ENCODE measurements around the gene C3AR1. TPM values are rescaled to one million over a fixed set of nuclear protein-coding genes. Genes with fewer than 3 reads are reported as not detected.
A peak's percentile ranks its signal among the peaks of the same experiment; 100 is the strongest.
"Not testable (repeated sequence)": the region's sequence is repeated elsewhere in the genome, so short reads cannot be mapped to it uniquely, and the experiment has no call there.

C3AR1 gene
- total RNA-seq, 1 experiment from 2014 or later: not detected

- no peaks in the 10 kb centered on the region for H3K9me3 ChIP-seq
- DNase-seq: no peak
- H3K4me3 ChIP-seq: no peak overlapping the region
- H3K27me3 ChIP-seq: no peaks in the 10 kb centered on the region
- H3K36me3 ChIP-seq: no peaks in the 10 kb centered on the region
Measured at GRCh38 chr12:8076366-8076765, 10.2 kb upstream of the C3AR1 start.

- Histone ChIP-seq H3K36me3 (no peaks in the 10 kb centered on the region), H3K27me3 (no peaks in the 10 kb centered on the region), H3K4me3 (no peak overlapping the region), H3K9me3 (no peaks in the 10 kb centered on the region)
- no peak for DNase-seq
Measured at GRCh38 chr12:8075935-8076334, 9.8 kb upstream of the C3AR1 start.

GRCh38 chr12:8071820-8072219, 5.7 kb upstream of the C3AR1 start:
- H3K4me3 ChIP-seq, DNase-seq, H3K9me3 ChIP-seq, H3K36me3 ChIP-seq, H3K27me3 ChIP-seq: not testable (repeated sequence)

GRCh38 chr12:8069582-8069981, 3.4 kb upstream of the C3AR1 start:
- no peak overlapping the region for H3K4me3 ChIP-seq
- no peaks in the 10 kb centered on the region for H3K36me3 ChIP-seq
- no peaks in the 10 kb centered on the region for H3K27me3 ChIP-seq
- no peaks in the 10 kb centered on the region for H3K9me3 ChIP-seq
- no peak for DNase-seq

- H3K4me3 ChIP-seq: no peak overlapping the region
- H3K36me3 ChIP-seq: no peaks in the 10 kb centered on the region
- DNase-seq: no peak
- no peaks in the 10 kb centered on the region for H3K9me3 ChIP-seq
- no peaks in the 10 kb centered on the region for H3K27me3 ChIP-seq
Measured at GRCh38 chr12:8064131-8064530, 2.0 kb downstream of the C3AR1 start.

GRCh38 chr12:8058506-8058905, 7.7 kb downstream of the C3AR1 start:
- Histone ChIP-seq H3K27me3 (no peaks in the 10 kb centered on the region), H3K4me3 (no peak overlapping the region), H3K9me3 (no peaks in the 10 kb centered on the region), H3K36me3 (peaks cover 6% of the 10 kb centered on the region; the same call in 1 of the 2 replicates)
- DNase-seq: no peak

GRCh38 chr12:8057839-8058238, 8.3 kb downstream of the C3AR1 start:
- H3K36me3 ChIP-seq: peaks cover 6% of the 10 kb centered on the region; the same call in 1 of the 2 replicates
- H3K27me3 ChIP-seq: no peaks in the 10 kb centered on the region
- no peak overlapping the region for H3K4me3 ChIP-seq
- DNase-seq: no peak
- H3K9me3 ChIP-seq: no peaks in the 10 kb centered on the region

- no peak for DNase-seq
- H3K4me3 ChIP-seq: no peak overlapping the region
- H3K27me3 ChIP-seq: no peaks in the 10 kb centered on the region
Measured at GRCh38 chr12:8057306-8057705, 8.9 kb downstream of the C3AR1 start.

GRCh38 chr12:8054816-8055215, 11.3 kb downstream of the C3AR1 start:
- no peak for DNase-seq
- Histone ChIP-seq H3K36me3 (peaks cover 13% of the 10 kb centered on the region), H3K9me3 (no peaks in the 10 kb centered on the region), H3K4me3 (no peak overlapping the region), H3K27me3 (no peaks in the 10 kb centered on the region)

More at GRCh38 chr12:8057306-8057705, 8.9 kb downstream of the C3AR1 start:
- H3K9me3 ChIP-seq: no peaks in the 10 kb centered on the region
- H3K36me3 ChIP-seq: peaks cover 6% of the 10 kb centered on the region; the same call in 1 of the 2 replicates

GRCh38 chr12:8052679-8053078, 13.5 kb downstream of the C3AR1 start:
- Histone ChIP-seq H3K27me3 (no peaks in the 10 kb centered on the region), H3K36me3 (peaks cover 25% of the 10 kb centered on the region)

GRCh38 chr12:8050600-8051250, 15.4 kb downstream of the C3AR1 start:
- DNase-seq: no peak
- Histone ChIP-seq H3K27me3 (no peaks in the 10 kb centered on the region), H3K9me3 (no peaks in the 10 kb centered on the region), H3K36me3 (peaks cover 36% of the 10 kb centered on the region), H3K4me3 (no peak overlapping the region)

More at GRCh38 chr12:8052679-8053078, 13.5 kb downstream of the C3AR1 start:
- no peaks in the 10 kb centered on the region for H3K9me3 ChIP-seq
- no peak for DNase-seq
- H3K4me3 ChIP-seq: no peak overlapping the region

GRCh38 chr12:8048906-8049305, 17.3 kb downstream of the C3AR1 start:
- no peak overlapping the region for H3K4me3 ChIP-seq
- no peaks in the 10 kb centered on the region for H3K27me3 ChIP-seq
- no peaks in the 10 kb centered on the region for H3K9me3 ChIP-seq
- no peak for DNase-seq
- peaks cover 40% of the 10 kb centered on the region for H3K36me3 ChIP-seq

- DNase-seq: no peak
- Histone ChIP-seq H3K36me3 (peaks cover 40% of the 10 kb centered on the region), H3K4me3 (no peak overlapping the region)
Measured at GRCh38 chr12:8047842-8048241, 18.3 kb downstream of the C3AR1 start.

GRCh38 chr12:8045952-8046944, 19.9 kb downstream of the C3AR1 start:
- Histone ChIP-seq H3K4me3 (no peak overlapping the region), H3K9me3 (no peaks in the 10 kb centered on the region), H3K36me3 (peaks cover 42% of the 10 kb centered on the region), H3K27me3 (no peaks in the 10 kb centered on the region)
- peak; percentile 62 for DNase-seq

More at GRCh38 chr12:8047842-8048241, 18.3 kb downstream of the C3AR1 start:
- no peaks in the 10 kb centered on the region for H3K9me3 ChIP-seq
- no peaks in the 10 kb centered on the region for H3K27me3 ChIP-seq

GRCh38 chr12:8040791-8041190, 25.4 kb downstream of the C3AR1 start:
- Histone ChIP-seq H3K4me3 (no peak overlapping the region), H3K9me3 (no peaks in the 10 kb centered on the region), H3K36me3 (peaks cover 28% of the 10 kb centered on the region), H3K27me3 (no peaks in the 10 kb centered on the region)
- DNase-seq: no peak

- Histone ChIP-seq H3K36me3 (peaks cover 19% of the 10 kb centered on the region), H3K27me3 (no peaks in the 10 kb centered on the region), H3K9me3 (no peaks in the 10 kb centered on the region), H3K4me3 (no peak overlapping the region)
- peak; percentile 23 for DNase-seq
Measured at GRCh38 chr12:8038659-8039114, 27.5 kb downstream of the C3AR1 start.

GRCh38 chr12:8037947-8038346, 28.2 kb downstream of the C3AR1 start:
- no peaks in the 10 kb centered on the region for H3K9me3 ChIP-seq
- no peaks in the 10 kb centered on the region for H3K27me3 ChIP-seq
- H3K4me3 ChIP-seq: no peak overlapping the region
- H3K36me3 ChIP-seq: peaks cover 19% of the 10 kb centered on the region
- DNase-seq: no peak
